DMS153 treated with DMSO at 0.1 percent for 48 hours (cell line): ENCODE results near the gene ANKRD30A.
"Not testable (repeated sequence)": the region's sequence is repeated elsewhere in the genome, so short reads cannot be mapped to it uniquely, and the experiment has no call there.

Experiments
- DNase-seq: peaks from one replicate; lab custom pipeline; 2025; ENCODE audit not compliant: unreplicated experiment; lab: John Stamatoyannopoulos, UW

ANKRD30A gene

GRCh38 chr10:37246637-37247036 is 121.2 kb downstream of the ANKRD30A start:
- DNase-seq: no peak

- DNase-seq: not testable (repeated sequence)
Measured at GRCh38 chr10:37255837-37256236, 130.4 kb downstream of the ANKRD30A start.

- no peak for DNase-seq
Measured at GRCh38 chr10:37263304-37263703, 137.9 kb downstream of the ANKRD30A start.

- DNase-seq: no peak
Measured at GRCh38 chr10:37268266-37268665, 142.9 kb downstream of the ANKRD30A start.

- no peak for DNase-seq
Measured at GRCh38 chr10:37269554-37270256, 144.3 kb downstream of the ANKRD30A start.

- no peak for DNase-seq
Measured at GRCh38 chr10:37275216-37275777, 149.9 kb downstream of the ANKRD30A start.

GRCh38 chr10:37285063-37285462 is 159.7 kb downstream of the ANKRD30A start:
- no peak for DNase-seq

- no peak for DNase-seq
Measured at GRCh38 chr10:37289833-37290464, 164.6 kb downstream of the ANKRD30A start.

- DNase-seq: no peak
Measured at GRCh38 chr10:37301271-37301670, 175.9 kb downstream of the ANKRD30A start.

- no peak for DNase-seq
Measured at GRCh38 chr10:37304036-37304435, 178.6 kb downstream of the ANKRD30A start.

GRCh38 chr10:37314350-37314749 is 189.0 kb downstream of the ANKRD30A start:
- no peak for DNase-seq

GRCh38 chr10:37314862-37315261 is 189.5 kb downstream of the ANKRD30A start:
- DNase-seq: no peak

GRCh38 chr10:37344413-37344812 is 219.0 kb downstream of the ANKRD30A start:
- no peak for DNase-seq

GRCh38 chr10:37379991-37380390 is 254.6 kb downstream of the ANKRD30A start:
- DNase-seq: no peak

- DNase-seq: no peak
Measured at GRCh38 chr10:37381271-37381670, 255.9 kb downstream of the ANKRD30A start.

- DNase-seq: no peak
Measured at GRCh38 chr10:37384923-37385322, 259.5 kb downstream of the ANKRD30A start.

GRCh38 chr10:37390926-37391325 is 265.5 kb downstream of the ANKRD30A start:
- DNase-seq: no peak

- DNase-seq: not testable (repeated sequence)
Measured at GRCh38 chr10:37400774-37401173, 275.4 kb downstream of the ANKRD30A start.

GRCh38 chr10:37401225-37401624 is 275.8 kb downstream of the ANKRD30A start:
- no peak for DNase-seq

GRCh38 chr10:37403776-37404175 is 278.4 kb downstream of the ANKRD30A start:
- DNase-seq: no peak
